ENCODE results near the gene HSPA2. TPM values are rescaled to one million over a fixed set of nuclear protein-coding genes. Genes with fewer than 3 reads are reported as not detected.
"Not testable (repeated sequence)": the region's sequence is repeated elsewhere in the genome, so short reads cannot be mapped to it uniquely, and the experiment has no call there.

Gene HSPA2
- total RNA-seq, 1 donor from 2014 or later = 1.3 TPM

- not testable (repeated sequence) for DNase-seq (ENCODE audit: low spot score); ATAC-seq
These were observed 17.7 kb downstream of the HSPA2 start for GRCh38 chr14:64558216-64558615.

- DNase-seq (ENCODE audit: low spot score) = no peak
These were observed 21.1 kb downstream of the HSPA2 start for GRCh38 chr14:64561631-64562030.

GRCh38 chr14:64562436-64562835, 21.9 kb downstream of the HSPA2 start:
- no peak for ATAC-seq
- no peak for DNase-seq (ENCODE audit: low spot score)

More at GRCh38 chr14:64561631-64562030, 21.1 kb downstream of the HSPA2 start:
- ATAC-seq = no peak

- DNase-seq (ENCODE audit: low spot score) = no peak
- no peak for ATAC-seq
These were observed 23.2 kb downstream of the HSPA2 start for GRCh38 chr14:64563696-64564095.

- ATAC-seq = no peak
These were observed 26.1 kb downstream of the HSPA2 start for GRCh38 chr14:64566651-64567122.

GRCh38 chr14:64569138-64569631, 28.6 kb downstream of the HSPA2 start:
- DNase-seq (ENCODE audit: low spot score) (no peak), ATAC-seq (peak; percentile 29)

More at GRCh38 chr14:64566651-64567122, 26.1 kb downstream of the HSPA2 start:
- DNase-seq (ENCODE audit: low spot score) = no peak

- not testable (repeated sequence) for ATAC-seq; DNase-seq (ENCODE audit: low spot score)
These were observed 29.1 kb downstream of the HSPA2 start for GRCh38 chr14:64569646-64570045.

- DNase-seq (ENCODE audit: low spot score) = no peak
- ATAC-seq = no peak
These were observed 32.0 kb downstream of the HSPA2 start for GRCh38 chr14:64572386-64573104.

GRCh38 chr14:64573109-64573508, 32.6 kb downstream of the HSPA2 start:
- ATAC-seq (no peak), DNase-seq (ENCODE audit: low spot score) (no peak)

- ATAC-seq (no peak), DNase-seq (ENCODE audit: low spot score) (no peak)
These were observed 34.0 kb downstream of the HSPA2 start for GRCh38 chr14:64574371-64575107.

GRCh38 chr14:64577211-64577610, 36.7 kb downstream of the HSPA2 start:
- no peak for DNase-seq (ENCODE audit: low spot score)
- ATAC-seq = no peak

- no peak for DNase-seq (ENCODE audit: low spot score)
- no peak for ATAC-seq
These were observed 39.9 kb downstream of the HSPA2 start for GRCh38 chr14:64580467-64580866.

GRCh38 chr14:64581363-64581762, 40.8 kb downstream of the HSPA2 start:
- no peak for DNase-seq (ENCODE audit: low spot score)
- no peak for ATAC-seq

GRCh38 chr14:64581817-64582216, 41.3 kb downstream of the HSPA2 start:
- ATAC-seq = no peak

GRCh38 chr14:64584190-64584589, 43.6 kb downstream of the HSPA2 start:
- ATAC-seq (no peak), DNase-seq (ENCODE audit: low spot score) (no peak)

More at GRCh38 chr14:64581817-64582216, 41.3 kb downstream of the HSPA2 start:
- no peak for DNase-seq (ENCODE audit: low spot score)

- ATAC-seq = no peak
- no peak for DNase-seq (ENCODE audit: low spot score)
These were observed 51.3 kb downstream of the HSPA2 start for GRCh38 chr14:64591809-64592208.

Other genes starting within 250 kb of the HSPA2 start
- gene ESR2, start 246.4 kb upstream of the HSPA2 start, total RNA-seq = 0.08 TPM
- 238 TPM for gene MTHFD1, start 152.4 kb upstream of the HSPA2 start, total RNA-seq
- 0.45 TPM for gene AKAP5, start 75.2 kb upstream of the HSPA2 start, total RNA-seq
- gene ZBTB25, start 36.9 kb upstream of the HSPA2 start, total RNA-seq = 5.7 TPM
- 12.1 TPM for gene ZBTB1, start 36.0 kb upstream of the HSPA2 start, total RNA-seq
- gene PPP1R36, start 9.2 kb downstream of the HSPA2 start, total RNA-seq = 0.18 TPM
- 32.8 TPM for gene PLEKHG3, start 163.7 kb downstream of the HSPA2 start, total RNA-seq